ENCODE data around the gene STARD3. TPM values are rescaled to one million over a fixed set of nuclear protein-coding genes. Genes with fewer than 3 reads are reported as not detected.

Gene STARD3
- total RNA-seq, 4 donors from 2014 or later = 39.2 to 63.9 (median 43.5) TPM

- TF ChIP-seq CTCF (IDR thresholded peaks at IDR 0.05; ENCODE audit: low read depth) = no peak
These were observed 64.3 kb downstream of the STARD3 start for GRCh38 chr17:39701012-39701783.

- TF ChIP-seq CTCF (IDR thresholded peaks at IDR 0.05; ENCODE audit: low read depth) = no peak
These were observed 65.0 kb downstream of the STARD3 start for GRCh38 chr17:39701784-39702422.

DNA sequence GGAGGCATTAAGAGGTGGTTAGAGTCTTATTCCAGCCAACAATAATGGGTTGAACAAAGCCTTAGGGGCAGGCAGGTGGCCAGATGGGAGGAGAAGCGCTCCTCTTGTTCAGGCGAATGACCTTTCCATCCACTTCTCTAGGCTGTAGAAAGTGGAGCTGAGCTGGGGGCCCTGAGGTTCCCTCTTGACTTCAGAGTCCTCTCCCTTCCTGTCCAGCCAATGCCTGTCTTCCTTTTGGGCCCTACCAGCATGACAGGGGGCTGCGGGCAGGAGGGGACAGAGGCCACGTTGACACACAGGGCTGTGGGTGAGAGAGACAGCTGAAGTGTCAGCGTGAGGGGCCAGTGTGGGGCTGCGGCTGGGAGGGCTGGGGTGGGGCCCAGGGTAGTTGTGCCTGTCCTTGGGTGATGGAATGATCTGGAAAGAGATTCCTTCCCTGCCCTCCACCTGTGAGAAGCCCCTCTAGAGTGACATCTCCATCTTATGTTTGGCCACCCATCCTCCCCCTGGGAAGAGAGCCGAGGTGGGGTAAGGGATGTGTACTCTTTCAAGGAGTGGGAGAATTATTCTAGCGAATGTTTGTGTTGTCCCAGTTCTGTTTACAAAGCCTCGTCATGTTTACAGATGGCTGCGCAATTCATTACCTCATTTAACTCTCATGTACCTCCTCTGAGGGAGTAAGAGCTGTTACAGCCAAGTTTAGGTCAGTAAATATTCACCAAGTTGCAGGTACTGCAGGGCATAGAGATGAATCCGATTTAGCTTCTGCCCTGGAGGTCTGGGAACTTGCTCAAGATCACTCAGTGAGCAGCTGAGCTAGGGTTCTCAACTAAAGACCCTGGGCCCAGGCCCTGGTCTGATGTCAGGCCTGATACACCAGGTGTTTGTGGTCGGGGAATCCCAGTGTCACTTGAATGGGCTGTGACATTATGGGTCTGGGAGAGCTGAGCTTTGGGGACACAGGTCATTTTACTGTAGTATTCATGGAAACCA is 66.3 kb downstream of the STARD3 start:
- TF ChIP-seq CTCF (IDR thresholded peaks at IDR 0.05; ENCODE audit: low read depth) = no peak

- no peak for TF ChIP-seq CTCF (IDR thresholded peaks at IDR 0.05; ENCODE audit: low read depth)
These were observed 67.0 kb downstream of the STARD3 start for GRCh38 chr17:39703913-39704312.

DNA sequence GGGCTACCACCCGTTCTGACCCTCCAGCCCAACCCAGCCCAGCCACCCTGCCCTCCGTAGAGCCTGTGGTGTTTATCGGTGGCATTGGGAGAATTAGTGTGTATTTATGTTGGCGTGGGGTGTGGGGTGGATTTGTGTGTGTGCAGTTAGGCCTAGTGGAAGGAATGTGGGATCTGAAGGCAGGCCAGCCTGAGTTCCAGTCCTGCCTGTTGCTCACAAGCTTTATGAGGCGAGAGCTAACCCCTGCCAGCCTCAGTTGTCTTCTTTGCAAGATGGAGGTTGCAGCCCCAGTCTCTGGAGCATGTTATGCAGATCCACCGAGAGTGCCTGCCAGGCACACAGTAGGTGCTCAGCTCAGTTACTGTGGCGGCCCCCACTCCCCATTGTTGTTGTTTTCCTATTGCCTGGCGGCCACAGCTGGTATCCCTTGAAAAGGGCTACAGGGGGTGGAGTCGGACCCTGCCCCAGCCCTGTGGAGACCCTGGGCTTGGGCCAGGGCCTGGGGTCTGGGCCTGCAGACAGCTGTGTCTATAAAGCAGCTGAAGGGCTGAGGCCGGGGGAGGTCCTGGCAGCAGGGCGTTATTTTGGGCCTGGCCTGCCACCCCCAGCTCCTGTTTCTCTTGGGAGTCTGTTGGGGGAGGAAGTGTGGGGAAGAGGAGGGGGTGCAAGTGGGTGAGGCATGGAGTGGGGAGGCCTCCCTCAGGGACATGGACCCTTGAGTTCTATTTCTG is 68.0 kb downstream of the STARD3 start:
- no peak for TF ChIP-seq CTCF (IDR thresholded peaks at IDR 0.05; ENCODE audit: low read depth)

GRCh38 chr17:39705786-39706348 is 68.9 kb downstream of the STARD3 start:
- TF ChIP-seq CTCF (IDR thresholded peaks at IDR 0.05; ENCODE audit: low read depth) = no peak
